ENCODE results near the gene IL20RA. TPM values are rescaled to one million over a fixed set of nuclear protein-coding genes. Genes with fewer than 3 reads are reported as not detected.

IL20RA gene
- total RNA-seq, 1 experiment from 2014 or later = 3.1 TPM

- no TSS peak for BruUV-seq (replicated peaks)
- H3K27me3 Mint-ChIP-seq (ENCODE audit: unreplicated experiment) = no peaks in the 10 kb centered on the region
- no peak for TF ChIP-seq CTCF (IDR thresholded peaks at IDR 0.05; ENCODE audit: unreplicated experiment)
- H3K9me3 Mint-ChIP-seq (ENCODE audit: low read depth, unreplicated experiment) = no peaks in the 10 kb centered on the region
- CTCF ChIA-PET = no interaction called here
- no peaks in the 10 kb centered on the region for H3K36me3 Mint-ChIP-seq (ENCODE audit: insufficient read depth, unreplicated experiment)
- H3K4me1 Mint-ChIP-seq (ENCODE audit: low read depth, unreplicated experiment) = peaks cover 21% of the 10 kb centered on the region
- no peak overlapping the region for H3K27ac Mint-ChIP-seq (ENCODE audit: unreplicated experiment)
- DNase-seq = no peak
- intact Hi-C loops (cut with micrococcal nuclease; ENCODE audit: unreplicated experiment) = no loop called here
- H3K4me3 Mint-ChIP-seq (ENCODE audit: low read depth, unreplicated experiment) = no peak overlapping the region
Observed at GRCh38 chr6:136956590-136957544, 87.9 kb downstream of the IL20RA start.

GRCh38 chr6:136955123-136955522 is 89.6 kb downstream of the IL20RA start:
- intact Hi-C loops (cut with micrococcal nuclease; ENCODE audit: unreplicated experiment) = no loop called here

GRCh38 chr6:136952714-136953260 is 92.0 kb downstream of the IL20RA start:
- Mint-ChIP-seq H3K36me3 (ENCODE audit: insufficient read depth, unreplicated experiment) (no peaks in the 10 kb centered on the region), H3K4me1 (ENCODE audit: low read depth, unreplicated experiment) (peaks cover 10% of the 10 kb centered on the region), H3K9me3 (ENCODE audit: low read depth, unreplicated experiment) (no peaks in the 10 kb centered on the region), H3K27ac (ENCODE audit: unreplicated experiment) (no peak overlapping the region), H3K4me3 (ENCODE audit: low read depth, unreplicated experiment) (no peak overlapping the region), H3K27me3 (ENCODE audit: unreplicated experiment) (peaks cover 1% of the 10 kb centered on the region)
- TF ChIP-seq CTCF (IDR thresholded peaks at IDR 0.05; ENCODE audit: unreplicated experiment) = no peak
- CTCF ChIA-PET = no interaction called here
- intact Hi-C loops (cut with micrococcal nuclease; ENCODE audit: unreplicated experiment) = no loop called here
- peak; percentile 16 for DNase-seq
- BruUV-seq (replicated peaks) = no TSS peak

More at GRCh38 chr6:136955123-136955522, 89.6 kb downstream of the IL20RA start:
- Mint-ChIP-seq H3K27me3 (ENCODE audit: unreplicated experiment) (no peaks in the 10 kb centered on the region), H3K27ac (ENCODE audit: unreplicated experiment) (no peak overlapping the region), H3K4me3 (ENCODE audit: low read depth, unreplicated experiment) (no peak overlapping the region), H3K36me3 (ENCODE audit: insufficient read depth, unreplicated experiment) (no peaks in the 10 kb centered on the region), H3K9me3 (ENCODE audit: low read depth, unreplicated experiment) (no peaks in the 10 kb centered on the region), H3K4me1 (ENCODE audit: low read depth, unreplicated experiment) (peaks cover 15% of the 10 kb centered on the region)
- DNase-seq = no peak
- no peak for TF ChIP-seq CTCF (IDR thresholded peaks at IDR 0.05; ENCODE audit: unreplicated experiment)
- CTCF ChIA-PET = no interaction called here
- no TSS peak for BruUV-seq (replicated peaks)

GRCh38 chr6:136950436-136951126 is 94.2 kb downstream of the IL20RA start:
- Mint-ChIP-seq H3K9me3 (ENCODE audit: low read depth, unreplicated experiment) (no peaks in the 10 kb centered on the region), H3K4me3 (ENCODE audit: low read depth, unreplicated experiment) (no peak overlapping the region), H3K4me1 (ENCODE audit: low read depth, unreplicated experiment) (peaks cover 10% of the 10 kb centered on the region), H3K27ac (ENCODE audit: unreplicated experiment) (no peak overlapping the region), H3K27me3 (ENCODE audit: unreplicated experiment) (peaks cover 13% of the 10 kb centered on the region), H3K36me3 (ENCODE audit: insufficient read depth, unreplicated experiment) (no peaks in the 10 kb centered on the region)
- intact Hi-C loops (cut with micrococcal nuclease; ENCODE audit: unreplicated experiment) = no loop called here
- DNase-seq = no peak
- CTCF ChIA-PET = interaction anchor here (0.7 kb wide), 2 partner anchors 66 to 414 kb away, joined by 3 to 4 read pairs; no protein-coding TSS in a partner anchor
- BruUV-seq (replicated peaks) = no TSS peak
- TF ChIP-seq CTCF (IDR thresholded peaks at IDR 0.05; ENCODE audit: unreplicated experiment) = no peak

Other genes with a start within 250 kb of the IL20RA start
- gene PEX7, start 222.4 kb downstream of the IL20RA start, total RNA-seq (2022) = 3.9 and 5.1 TPM in 2 replicates
- gene SLC35D3, start 122.7 kb downstream of the IL20RA start, total RNA-seq (2022) = not detected in 2 replicates
- not detected in 2 replicates for gene IL22RA2, start 128.7 kb upstream of the IL20RA start, total RNA-seq (2022)
- 22.6 and 26.4 TPM in 2 replicates for gene IFNGR1, start 174.4 kb upstream of the IL20RA start, total RNA-seq (2022)